HepG2 (cell line): ENCODE data around the gene LSM14B. TPM values are rescaled to one million over a fixed set of nuclear protein-coding genes. Genes with fewer than 3 reads are reported as not detected.

Experiments
- ATF1 ChIP-seq: IDR thresholded peaks from 2 replicates; pipeline ENCODE4 v1.6.1; 2016; ENCODE audit warnings: mild to moderate bottlenecking, control low read depth
- EZH2 ChIP-seq: conservative IDR thresholded peaks from 2 replicates; pipeline ENCODE4 v1.6.1; 2012; ENCODE audit warnings: mild to moderate bottlenecking, low read depth, low read length, moderate library complexity
- FOSL2 ChIP-seq: sonication (generic); formaldehyde crosslinking; IDR thresholded peaks from 2 replicates; pipeline ENCODE4 v1.4.0; 2020; ENCODE audit warnings: missing genetic modification reagents
- FOXC1 ChIP-seq: sonication (generic); formaldehyde crosslinking; IDR thresholded peaks from 2 replicates; pipeline ENCODE4 v1.8.0; 2022; ENCODE audit warnings: mild to moderate bottlenecking, missing genetic modification reagents, borderline replicate concordance
- NCOA5 ChIP-seq: sonication (generic); formaldehyde crosslinking; IDR thresholded peaks from 2 replicates; pipeline ENCODE4 v1.4.0; 2020; ENCODE audit warnings: missing genetic modification reagents
- SOX6 ChIP-seq, 2 experiments: fragments of 450-650 bp in 1 of 2; sonication (generic) in 1 of 2; formaldehyde crosslinking in 1 of 2; IDR thresholded peaks; 2 replicates each; pipeline versions ENCODE4 v1.4.0 to v1.6.1; 2017 to 2020; ENCODE audit warnings: antibody characterized with exemption in 1 of 2, mild to moderate bottlenecking in 1 of 2, missing genetic modification reagents in 1 of 2
- ZNF205 ChIP-seq: IDR thresholded peaks from 2 replicates; pipeline ENCODE4 v1.6.1; 2018; ENCODE audit warnings: missing biosample characterization, missing genetic modification reagents
- ZNF510 ChIP-seq: sonication (generic); formaldehyde crosslinking; IDR thresholded peaks from 2 replicates; pipeline ENCODE4 v1.4.0; 2020; ENCODE audit warnings: low read depth, mild to moderate bottlenecking, missing genetic modification reagents
- ZNF614 ChIP-seq: IDR thresholded peaks from 2 replicates; pipeline ENCODE4 v1.6.1; 2018; ENCODE audit warnings: missing biosample characterization, missing genetic modification reagents, inconsistent platforms, borderline replicate concordance
- polyA plus RNA-seq, 8 experiments: library from polyadenylated mRNA; depleted of rRNA in 3 of 8; stranded (reverse) in 7 of 8; unstranded in 1 of 8; fragments of >200 nt; fragmentation: Illumina TruSeq in 4 of 8; extraction: Trizol in 4 of 8; gene quantifications; 2 replicates each; pipeline versions ENCODE4 v1.2.1 to v1.2.3, GENCODE V29; 2011 to 2016; ENCODE audit warnings: low read depth in 4 of 8, missing spikeins in 1 of 8, mixed read lengths in 1 of 8; ENCODE audit not compliant: insufficient read depth in 1 of 8
- total RNA-seq, 5 experiments: library from RNA; depleted of rRNA; stranded (reverse); fragments of >200 nt; fragmentation: Illumina TruSeq; extraction: Trizol; gene quantifications; 2 replicates each; pipeline ENCODE4 v1.2.3, GENCODE V29; 2016; ENCODE audit warnings: low read depth in 1 of 5
- TF ChIP-seq, protein P1 (sequence below), 2 experiments: IDR thresholded peaks; 2 replicates each; pipeline ENCODE4 v1.6.1; 2011 to 2012; ENCODE audit warnings: low read length in 2 of 2, borderline replicate concordance in 1 of 2, low read depth in 1 of 2, mild to moderate bottlenecking in 1 of 2, moderate library complexity in 1 of 2
- TF ChIP-seq, protein P2 (sequence below): sonication (generic); formaldehyde crosslinking; IDR thresholded peaks from 2 replicates; pipeline ENCODE4 v1.4.0; 2020; ENCODE audit warnings: missing genetic modification reagents; ENCODE audit errors: not compliant biosample characterization
- TF ChIP-seq, protein P3 (sequence below): sonication (generic); formaldehyde crosslinking; IDR thresholded peaks from 2 replicates; pipeline ENCODE4 v1.5.0; 2020; ENCODE audit warnings: mild to moderate bottlenecking, missing genetic modification reagents, borderline replicate concordance
- TF ChIP-seq, protein P4 (sequence below): IDR thresholded peaks from 2 replicates; pipeline ENCODE4 v1.6.1; 2016; ENCODE audit warnings: low read depth
- TF ChIP-seq, protein P5 (sequence below): sonication (generic); formaldehyde crosslinking; conservative IDR thresholded peaks from 2 replicates; pipeline ENCODE4 v1.4.0; 2020; ENCODE audit warnings: missing genetic modification reagents

LSM14B gene
- total and polyA plus RNA-seq, 2 of the 13 experiments (the other 11 are each of a cell fraction or from before 2014, with no cell fraction given) = 43.3 to 79.2 TPM

DNA sequence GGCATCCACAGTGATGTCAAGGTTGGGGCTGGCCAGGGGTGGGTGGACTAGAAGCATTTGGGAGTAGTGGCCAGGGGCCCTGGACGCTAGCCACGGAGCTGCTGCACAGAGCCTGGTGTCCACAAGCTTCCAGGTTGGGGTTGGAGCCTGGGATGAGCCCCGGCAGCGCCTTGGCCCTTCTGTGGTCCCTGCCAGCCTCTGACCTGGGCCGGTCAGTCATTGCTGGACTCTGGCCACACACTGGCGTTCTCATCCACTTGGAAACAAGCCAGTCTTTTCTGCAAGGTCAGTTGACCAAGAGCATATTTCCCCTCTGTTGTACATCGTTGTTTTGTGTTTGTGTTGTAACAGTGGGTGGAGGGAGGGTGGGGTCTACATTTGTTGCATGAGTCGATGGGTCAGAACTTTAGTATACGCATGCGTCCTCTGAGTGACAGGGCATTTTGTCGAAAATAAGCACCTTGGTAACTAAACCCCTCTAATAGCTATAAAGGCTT lies 12.5 kb downstream of the LSM14B start (continued):
- TF ChIP-seq, protein P1, sequence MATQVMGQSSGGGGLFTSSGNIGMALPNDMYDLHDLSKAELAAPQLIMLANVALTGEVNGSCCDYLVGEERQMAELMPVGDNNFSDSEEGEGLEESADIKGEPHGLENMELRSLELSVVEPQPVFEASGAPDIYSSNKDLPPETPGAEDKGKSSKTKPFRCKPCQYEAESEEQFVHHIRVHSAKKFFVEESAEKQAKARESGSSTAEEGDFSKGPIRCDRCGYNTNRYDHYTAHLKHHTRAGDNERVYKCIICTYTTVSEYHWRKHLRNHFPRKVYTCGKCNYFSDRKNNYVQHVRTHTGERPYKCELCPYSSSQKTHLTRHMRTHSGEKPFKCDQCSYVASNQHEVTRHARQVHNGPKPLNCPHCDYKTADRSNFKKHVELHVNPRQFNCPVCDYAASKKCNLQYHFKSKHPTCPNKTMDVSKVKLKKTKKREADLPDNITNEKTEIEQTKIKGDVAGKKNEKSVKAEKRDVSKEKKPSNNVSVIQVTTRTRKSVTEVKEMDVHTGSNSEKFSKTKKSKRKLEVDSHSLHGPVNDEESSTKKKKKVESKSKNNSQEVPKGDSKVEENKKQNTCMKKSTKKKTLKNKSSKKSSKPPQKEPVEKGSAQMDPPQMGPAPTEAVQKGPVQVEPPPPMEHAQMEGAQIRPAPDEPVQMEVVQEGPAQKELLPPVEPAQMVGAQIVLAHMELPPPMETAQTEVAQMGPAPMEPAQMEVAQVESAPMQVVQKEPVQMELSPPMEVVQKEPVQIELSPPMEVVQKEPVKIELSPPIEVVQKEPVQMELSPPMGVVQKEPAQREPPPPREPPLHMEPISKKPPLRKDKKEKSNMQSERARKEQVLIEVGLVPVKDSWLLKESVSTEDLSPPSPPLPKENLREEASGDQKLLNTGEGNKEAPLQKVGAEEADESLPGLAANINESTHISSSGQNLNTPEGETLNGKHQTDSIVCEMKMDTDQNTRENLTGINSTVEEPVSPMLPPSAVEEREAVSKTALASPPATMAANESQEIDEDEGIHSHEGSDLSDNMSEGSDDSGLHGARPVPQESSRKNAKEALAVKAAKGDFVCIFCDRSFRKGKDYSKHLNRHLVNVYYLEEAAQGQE (IDR thresholded peaks at IDR 0.05; ENCODE audit: borderline replicate concordance in 1 of 2, low read depth in 1 of 2, low read length in 2 of 2) = no peak
- TF ChIP-seq FOSL2 (CRISPR knock-in tag) (peak; percentile 73), ZNF205 (no peak), EZH2 (no peak), ZNF614 (peak; percentile 55; the same call in 1 of the 2 replicates), SOX6 (IDR thresholded peaks at IDR 0.05) (no peak), SOX6 (CRISPR knock-in tag; IDR thresholded peaks at IDR 0.05) (peak; percentile 94), ZNF510 (CRISPR knock-in tag) (no peak), NCOA5 (CRISPR knock-in tag) (no peak), FOXC1 (CRISPR knock-in tag) (peak; percentile 77; the same call in 1 of the 2 replicates), ATF1 (no peak)
- TF ChIP-seq, protein P2, sequence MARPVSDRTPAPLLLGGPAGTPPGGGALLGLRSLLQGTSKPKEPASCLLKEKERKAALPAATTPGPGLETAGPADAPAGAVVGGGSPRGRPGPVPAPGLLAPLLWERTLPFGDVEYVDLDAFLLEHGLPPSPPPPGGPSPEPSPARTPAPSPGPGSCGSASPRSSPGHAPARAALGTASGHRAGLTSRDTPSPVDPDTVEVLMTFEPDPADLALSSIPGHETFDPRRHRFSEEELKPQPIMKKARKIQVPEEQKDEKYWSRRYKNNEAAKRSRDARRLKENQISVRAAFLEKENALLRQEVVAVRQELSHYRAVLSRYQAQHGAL (CRISPR knock-in tag) = no peak
- TF ChIP-seq, protein P3, sequence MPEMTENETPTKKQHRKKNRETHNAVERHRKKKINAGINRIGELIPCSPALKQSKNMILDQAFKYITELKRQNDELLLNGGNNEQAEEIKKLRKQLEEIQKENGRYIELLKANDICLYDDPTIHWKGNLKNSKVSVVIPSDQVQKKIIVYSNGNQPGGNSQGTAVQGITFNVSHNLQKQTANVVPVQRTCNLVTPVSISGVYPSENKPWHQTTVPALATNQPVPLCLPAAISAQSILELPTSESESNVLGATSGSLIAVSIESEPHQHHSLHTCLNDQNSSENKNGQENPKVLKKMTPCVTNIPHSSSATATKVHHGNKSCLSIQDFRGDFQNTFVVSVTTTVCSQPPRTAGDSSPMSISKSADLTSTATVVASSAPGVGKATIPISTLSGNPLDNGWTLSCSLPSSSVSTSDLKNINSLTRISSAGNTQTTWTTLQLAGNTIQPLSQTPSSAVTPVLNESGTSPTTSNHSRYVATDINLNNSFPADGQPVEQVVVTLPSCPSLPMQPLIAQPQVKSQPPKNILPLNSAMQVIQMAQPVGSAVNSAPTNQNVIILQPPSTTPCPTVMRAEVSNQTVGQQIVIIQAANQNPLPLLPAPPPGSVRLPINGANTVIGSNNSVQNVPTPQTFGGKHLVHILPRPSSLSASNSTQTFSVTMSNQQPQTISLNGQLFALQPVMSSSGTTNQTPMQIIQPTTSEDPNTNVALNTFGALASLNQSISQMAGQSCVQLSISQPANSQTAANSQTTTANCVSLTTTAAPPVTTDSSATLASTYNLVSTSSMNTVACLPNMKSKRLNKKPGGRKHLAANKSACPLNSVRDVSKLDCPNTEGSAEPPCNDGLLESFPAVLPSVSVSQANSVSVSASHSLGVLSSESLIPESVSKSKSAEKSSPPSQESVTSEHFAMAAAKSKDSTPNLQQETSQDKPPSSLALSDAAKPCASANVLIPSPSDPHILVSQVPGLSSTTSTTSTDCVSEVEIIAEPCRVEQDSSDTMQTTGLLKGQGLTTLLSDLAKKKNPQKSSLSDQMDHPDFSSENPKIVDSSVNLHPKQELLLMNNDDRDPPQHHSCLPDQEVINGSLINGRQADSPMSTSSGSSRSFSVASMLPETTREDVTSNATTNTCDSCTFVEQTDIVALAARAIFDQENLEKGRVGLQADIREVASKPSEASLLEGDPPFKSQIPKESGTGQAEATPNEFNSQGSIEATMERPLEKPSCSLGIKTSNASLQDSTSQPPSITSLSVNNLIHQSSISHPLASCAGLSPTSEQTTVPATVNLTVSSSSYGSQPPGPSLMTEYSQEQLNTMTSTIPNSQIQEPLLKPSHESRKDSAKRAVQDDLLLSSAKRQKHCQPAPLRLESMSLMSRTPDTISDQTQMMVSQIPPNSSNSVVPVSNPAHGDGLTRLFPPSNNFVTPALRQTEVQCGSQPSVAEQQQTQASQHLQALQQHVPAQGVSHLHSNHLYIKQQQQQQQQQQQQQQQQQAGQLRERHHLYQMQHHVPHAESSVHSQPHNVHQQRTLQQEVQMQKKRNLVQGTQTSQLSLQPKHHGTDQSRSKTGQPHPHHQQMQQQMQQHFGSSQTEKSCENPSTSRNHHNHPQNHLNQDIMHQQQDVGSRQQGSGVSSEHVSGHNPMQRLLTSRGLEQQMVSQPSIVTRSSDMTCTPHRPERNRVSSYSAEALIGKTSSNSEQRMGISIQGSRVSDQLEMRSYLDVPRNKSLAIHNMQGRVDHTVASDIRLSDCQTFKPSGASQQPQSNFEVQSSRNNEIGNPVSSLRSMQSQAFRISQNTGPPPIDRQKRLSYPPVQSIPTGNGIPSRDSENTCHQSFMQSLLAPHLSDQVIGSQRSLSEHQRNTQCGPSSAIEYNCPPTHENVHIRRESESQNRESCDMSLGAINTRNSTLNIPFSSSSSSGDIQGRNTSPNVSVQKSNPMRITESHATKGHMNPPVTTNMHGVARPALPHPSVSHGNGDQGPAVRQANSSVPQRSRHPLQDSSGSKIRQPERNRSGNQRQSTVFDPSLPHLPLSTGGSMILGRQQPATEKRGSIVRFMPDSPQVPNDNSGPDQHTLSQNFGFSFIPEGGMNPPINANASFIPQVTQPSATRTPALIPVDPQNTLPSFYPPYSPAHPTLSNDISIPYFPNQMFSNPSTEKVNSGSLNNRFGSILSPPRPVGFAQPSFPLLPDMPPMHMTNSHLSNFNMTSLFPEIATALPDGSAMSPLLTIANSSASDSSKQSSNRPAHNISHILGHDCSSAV (CRISPR knock-in tag) = no peak
- TF ChIP-seq, protein P4, sequence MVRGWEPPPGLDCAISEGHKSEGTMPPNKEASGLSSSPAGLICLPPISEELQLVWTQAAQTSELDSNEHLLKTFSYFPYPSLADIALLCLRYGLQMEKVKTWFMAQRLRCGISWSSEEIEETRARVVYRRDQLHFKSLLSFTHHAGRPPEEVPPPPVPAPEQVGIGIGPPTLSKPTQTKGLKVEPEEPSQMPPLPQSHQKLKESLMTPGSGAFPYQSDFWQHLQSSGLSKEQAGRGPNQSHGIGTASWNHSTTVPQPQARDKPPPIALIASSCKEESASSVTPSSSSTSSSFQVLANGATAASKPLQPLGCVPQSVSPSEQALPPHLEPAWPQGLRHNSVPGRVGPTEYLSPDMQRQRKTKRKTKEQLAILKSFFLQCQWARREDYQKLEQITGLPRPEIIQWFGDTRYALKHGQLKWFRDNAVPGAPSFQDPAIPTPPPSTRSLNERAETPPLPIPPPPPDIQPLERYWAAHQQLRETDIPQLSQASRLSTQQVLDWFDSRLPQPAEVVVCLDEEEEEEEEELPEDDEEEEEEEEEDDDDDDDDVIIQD (CRISPR knock-in tag) = peak; percentile 77
- TF ChIP-seq, protein P5, sequence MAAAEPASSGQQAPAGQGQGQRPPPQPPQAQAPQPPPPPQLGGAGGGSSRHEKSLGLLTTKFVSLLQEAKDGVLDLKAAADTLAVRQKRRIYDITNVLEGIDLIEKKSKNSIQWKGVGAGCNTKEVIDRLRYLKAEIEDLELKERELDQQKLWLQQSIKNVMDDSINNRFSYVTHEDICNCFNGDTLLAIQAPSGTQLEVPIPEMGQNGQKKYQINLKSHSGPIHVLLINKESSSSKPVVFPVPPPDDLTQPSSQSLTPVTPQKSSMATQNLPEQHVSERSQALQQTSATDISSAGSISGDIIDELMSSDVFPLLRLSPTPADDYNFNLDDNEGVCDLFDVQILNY (CRISPR knock-in tag) = no peak
